Stimulated activated CD8-positive, alpha-beta memory T cell treated with anti-CD3 and anti-CD28 coated beads, Interleukin-4, amount 100 ng/mL, for 1 hour (primary cell): ENCODE results near the gene EGFLAM.

Source experiments
- DNase-seq, 2 donors: peaks; one replicate each; pipeline ENCODE4 v3.0.0-alpha.2; 2020; ENCODE audit warnings: low read depth in 2 of 2, low spot score in 1 of 2

The EGFLAM gene

DNA sequence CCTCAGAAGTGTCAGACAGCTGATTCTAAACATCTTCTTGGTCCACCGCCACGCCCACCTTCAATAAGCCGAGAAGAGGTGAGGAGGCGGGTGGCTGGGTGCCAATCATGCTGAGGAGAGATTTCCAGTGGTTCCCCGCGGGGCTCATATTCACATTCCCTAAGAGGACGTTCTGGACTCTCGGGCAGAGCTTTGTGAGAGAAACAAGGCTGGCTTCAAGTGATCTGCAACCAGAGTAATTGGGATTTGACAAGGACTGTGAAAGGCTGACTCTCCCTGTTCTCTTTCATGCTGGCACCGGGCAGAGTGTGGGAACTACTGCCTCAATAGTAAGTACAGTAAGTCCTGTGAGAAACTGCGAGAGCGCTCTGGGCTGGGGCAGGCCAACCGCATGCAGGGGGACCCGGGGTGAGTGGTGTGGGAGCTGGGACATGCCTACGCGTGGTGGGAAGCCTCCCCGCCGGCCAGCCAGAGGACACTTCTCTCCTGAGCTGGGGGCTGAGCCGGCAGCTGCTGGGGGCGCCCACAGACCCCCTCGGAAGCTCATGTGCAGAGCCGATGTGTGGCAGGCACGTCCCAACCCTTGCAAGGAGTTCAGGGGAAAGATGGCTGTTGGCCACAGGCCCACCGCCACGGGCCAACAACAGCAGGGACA lies 187.1 kb downstream of the EGFLAM start:
- no peak for DNase-seq

DNA sequence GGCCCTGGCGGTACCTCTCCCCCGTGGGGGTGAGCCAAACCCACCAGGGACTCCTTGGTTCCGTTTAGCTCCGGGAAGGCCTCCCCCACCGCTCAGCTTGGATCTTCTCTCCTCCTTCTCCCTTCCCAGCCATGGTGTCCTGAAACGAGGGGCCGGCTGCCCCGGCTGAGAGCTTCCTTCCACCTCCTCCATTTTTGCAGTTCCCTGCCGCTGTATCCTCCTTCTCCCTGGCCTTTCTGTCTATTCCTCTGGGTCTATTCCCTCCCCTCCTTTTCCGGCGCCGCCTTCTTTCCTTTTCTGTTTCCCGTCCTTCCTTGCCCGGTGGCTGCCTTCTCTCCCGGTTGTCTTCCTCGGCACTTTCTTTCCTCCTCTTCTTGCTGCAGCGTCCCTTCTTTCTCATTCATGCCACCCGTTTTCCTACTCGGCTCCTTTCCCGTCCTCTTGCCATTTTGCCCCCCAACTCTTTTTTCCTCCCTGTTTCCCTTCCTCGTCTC lies 187.7 kb downstream of the EGFLAM start:
- DNase-seq, result no peak

DNA sequence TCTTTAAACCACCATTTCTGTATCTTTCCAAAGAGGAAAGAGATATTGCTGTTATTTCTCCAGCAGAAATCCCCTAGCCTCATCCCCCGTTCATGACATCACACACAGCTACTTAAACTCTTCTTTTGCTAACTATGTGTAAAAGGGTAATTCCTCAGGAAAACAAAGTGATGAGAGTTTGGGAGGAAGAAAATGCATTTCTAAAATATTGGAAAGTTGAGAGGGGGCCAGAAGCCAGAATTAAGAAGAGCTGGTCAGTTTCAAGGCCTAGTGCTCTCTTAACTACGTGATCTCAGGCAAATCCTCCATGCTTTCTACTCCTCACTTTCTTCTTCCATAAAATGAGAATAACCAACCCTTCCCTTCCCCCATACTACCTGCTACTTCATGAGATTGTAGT lies 188.7 kb downstream of the EGFLAM start:
- no peak for DNase-seq

DNA sequence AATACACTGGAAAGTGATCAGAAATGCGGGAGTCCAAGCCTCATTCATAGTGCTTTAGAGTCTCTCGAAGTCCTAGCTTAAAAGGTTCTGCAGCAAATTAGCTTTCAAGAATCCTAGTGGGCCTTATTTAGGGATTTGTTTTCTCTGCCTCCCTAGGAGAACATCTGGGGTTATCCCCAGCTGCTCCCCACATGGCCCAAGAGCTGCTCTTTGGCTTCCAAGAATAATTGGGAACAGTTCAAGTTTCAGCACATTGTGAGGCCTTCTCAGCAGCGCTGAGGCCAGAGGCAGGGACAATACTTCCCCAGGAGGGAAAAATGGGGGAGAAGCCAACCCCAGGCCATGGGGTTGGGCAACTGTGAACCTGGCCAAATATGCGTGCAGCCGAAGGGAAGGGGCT lies 189.4 kb downstream of the EGFLAM start:
- no peak for DNase-seq

DNA sequence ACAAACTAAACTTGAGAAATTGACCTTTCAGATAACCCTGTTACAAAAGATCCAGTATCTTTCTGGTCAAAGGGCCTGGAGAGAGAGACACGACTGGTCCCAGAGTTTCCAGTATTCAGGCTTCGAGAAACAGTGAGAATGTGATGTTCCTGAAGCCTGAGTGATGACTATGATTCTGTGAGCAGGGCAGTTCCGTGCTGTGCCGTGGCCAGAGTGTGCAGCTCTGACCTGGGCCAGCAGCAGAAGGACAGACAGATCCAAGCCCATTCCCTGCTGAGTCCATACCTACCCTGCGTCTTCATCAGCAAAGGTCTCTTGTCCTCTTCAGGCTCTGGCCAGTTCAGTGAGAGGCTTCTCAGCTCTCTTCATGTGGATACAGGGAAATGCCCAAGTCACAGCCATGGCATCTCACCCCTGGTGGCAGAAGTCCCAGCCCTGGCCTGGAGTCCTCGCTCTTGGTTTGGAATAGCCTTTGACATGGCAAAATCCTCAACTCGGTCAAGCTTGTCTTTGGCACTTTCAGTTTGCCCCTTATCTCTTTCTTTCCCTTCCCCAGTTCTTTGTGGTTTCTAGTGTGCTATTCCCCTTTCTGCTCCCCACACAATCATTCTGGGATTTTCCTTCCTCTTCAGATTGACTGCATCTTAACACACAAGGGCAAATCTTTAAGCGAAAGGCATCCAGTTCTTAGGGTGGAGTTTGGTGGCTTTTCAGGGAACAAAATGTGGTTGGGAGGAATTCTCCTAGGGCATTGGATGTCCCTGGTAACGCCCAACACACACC lies 190.4 kb downstream of the EGFLAM start:
- no peak for DNase-seq

DNA sequence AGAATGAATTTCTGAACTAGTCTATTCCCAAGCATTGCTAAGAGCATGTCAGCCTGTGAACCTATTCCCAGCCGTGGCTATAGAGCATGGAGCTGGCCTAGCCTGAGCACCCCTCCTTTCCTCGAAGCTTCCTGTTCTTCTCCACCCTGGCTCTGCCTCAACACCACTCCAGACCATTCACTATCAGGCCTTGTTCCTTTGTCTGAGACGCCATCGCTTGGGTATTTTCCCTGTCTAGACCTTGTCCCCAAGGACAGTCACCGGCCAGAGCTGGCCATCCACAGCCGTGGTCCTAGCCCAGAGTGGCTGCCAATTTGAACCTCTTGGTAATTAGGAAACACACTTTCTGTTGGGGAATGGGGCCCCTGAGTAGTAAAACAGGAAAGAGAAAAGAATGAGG lies 192.3 kb downstream of the EGFLAM start:
- no peak for DNase-seq

DNA sequence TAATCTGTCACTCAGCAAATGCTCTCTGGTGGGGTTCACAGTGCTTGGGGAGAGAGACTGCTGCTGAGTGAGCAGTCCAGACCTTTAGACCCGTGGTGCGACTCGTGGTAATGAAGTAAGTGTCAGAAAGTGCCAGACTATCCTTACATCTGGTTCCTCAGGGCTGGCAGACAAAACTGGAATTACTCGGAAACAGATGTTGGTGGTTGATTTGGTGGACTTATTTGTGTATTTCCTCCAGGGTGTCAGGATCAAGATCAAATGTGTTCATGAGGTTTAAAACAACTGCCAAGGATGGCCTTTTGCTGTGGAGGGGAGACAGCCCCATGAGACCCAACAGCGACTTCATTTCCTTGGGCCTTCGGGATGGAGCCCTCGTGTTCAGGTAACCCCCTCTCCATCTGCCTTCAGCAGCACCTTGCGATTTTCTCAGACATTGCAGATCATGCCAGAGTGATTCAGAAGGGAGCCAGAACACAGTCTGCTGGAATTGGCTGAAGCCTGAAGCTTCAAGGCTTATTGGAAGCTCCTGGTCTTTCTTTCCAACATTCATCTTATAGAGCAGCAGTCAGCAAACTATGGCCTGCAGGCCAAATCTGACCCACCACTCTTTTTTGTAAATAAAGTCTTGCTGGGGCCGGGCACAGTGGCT lies 192.8 kb downstream of the EGFLAM start:
- DNase-seq, result no peak

DNA sequence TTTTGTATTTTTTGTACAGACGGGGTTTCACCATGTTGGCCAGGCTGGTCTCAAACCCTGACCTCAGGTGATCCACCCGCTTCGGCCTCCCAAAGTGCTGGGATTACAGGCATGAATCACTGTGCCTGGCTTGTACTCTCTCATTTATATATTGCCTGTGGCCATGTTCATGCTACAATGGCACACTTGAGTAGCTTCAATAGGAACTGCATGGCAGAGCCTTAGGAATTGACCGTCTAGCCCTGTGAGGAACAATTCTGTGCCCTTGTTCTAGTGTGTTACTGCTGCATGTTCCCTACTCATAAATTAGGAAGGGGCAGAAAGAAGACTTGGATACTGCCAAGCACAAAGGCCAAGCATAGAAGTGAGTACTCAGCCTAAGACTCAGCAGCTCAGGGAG lies 193.8 kb downstream of the EGFLAM start:
- no peak for DNase-seq

DNA sequence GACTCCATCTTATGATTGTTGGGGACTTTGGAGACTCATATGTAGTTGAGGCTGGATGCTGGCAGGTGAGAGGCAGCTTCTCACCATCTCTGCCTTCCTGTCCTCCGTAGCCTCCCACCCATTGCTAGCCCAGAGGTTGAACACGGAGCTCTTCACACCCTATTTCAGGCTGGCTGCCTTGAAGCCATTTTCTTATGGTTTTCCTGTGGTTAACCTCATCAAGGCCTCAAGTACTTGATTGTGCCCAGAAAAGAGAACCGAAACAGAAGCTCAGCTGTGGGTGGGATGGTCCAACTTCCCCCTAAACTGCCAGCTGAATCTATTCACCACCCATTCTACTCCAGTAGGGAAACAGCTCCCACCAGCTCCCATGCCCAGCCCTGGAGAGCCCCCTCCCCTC lies 195.1 kb downstream of the EGFLAM start:
- DNase-seq, result peak in 1 of 2 donors; percentile 7

DNA sequence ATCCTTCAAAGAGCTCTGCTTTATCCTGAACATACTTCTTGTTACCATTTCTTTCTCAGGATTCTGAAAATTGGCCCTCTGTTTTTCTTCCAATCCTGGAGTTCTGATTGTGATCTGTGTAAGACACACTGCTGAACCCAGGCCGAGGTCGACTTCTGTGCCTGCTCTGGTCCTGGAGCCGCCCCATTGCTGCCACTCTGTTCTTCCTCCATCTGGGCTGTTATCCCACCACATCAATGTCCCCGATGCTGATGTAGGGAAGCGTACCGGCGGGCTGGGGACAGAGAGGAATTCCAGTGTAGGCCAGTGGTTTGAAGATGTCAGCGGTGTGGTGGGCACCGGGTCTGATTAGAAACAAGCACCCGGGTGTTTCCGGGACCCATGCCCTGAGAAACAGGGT lies 195.6 kb downstream of the EGFLAM start:
- no peak for DNase-seq

DNA sequence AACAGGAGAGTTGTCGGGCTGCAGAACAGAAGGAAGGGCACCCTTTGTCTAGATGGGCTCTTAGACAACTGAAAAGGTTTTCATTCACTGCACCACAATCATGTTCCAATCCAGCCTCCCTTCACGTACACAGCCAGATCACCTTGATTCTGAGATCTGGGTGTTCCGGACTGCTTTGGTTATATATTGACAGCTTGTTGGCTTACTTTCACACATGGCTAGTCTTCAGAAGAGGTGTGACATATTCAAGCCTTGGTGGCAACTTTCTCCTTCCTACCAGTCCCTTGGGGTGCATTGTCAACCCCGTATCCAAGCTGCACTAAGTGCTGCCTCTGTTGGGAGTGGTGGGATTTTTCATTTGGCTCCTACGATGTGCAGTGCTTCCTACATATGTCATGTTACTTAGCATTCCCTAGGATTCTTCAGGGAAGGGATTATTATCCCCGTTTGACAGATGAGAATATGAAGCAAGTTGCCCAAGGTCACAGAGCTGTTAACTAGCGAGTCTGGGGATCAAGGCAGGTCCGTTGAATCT lies 197.5 kb downstream of the EGFLAM start:
- DNase-seq, result no peak

DNA sequence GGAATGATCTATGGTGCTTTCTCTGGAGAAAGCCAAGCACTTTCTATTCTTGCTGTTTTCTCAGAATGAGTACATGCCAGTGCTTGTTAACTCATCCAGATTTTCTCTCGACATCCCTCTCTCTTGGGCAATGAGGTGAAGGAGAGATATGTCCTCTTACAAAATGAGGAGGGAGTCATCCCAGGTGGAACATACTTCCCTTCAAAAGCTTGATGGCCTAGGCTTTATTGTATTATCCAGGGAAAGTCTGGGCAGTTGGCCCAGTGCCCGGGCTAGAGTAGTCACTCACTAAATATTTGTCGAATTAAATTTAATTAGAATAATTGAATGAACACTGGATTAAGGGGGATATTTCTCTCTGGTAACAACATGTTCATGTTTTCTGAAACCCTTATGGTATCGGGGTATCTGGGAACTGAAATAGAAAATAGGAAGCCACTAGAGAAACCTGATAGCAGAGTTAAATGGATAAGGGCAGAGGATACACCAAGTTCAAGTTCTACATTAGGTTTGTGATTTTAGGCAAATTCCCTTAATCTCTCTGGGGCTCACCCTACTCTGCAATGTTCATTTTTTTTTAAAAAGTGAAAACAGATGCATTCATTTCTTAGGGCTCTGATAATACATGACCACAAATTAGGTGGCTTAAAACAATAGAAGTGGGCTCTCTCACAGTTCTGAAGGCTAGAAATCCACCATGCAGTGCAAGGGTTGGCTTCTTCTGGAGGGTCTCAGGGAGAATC lies 198.5 kb downstream of the EGFLAM start:
- DNase-seq, result no peak

DNA sequence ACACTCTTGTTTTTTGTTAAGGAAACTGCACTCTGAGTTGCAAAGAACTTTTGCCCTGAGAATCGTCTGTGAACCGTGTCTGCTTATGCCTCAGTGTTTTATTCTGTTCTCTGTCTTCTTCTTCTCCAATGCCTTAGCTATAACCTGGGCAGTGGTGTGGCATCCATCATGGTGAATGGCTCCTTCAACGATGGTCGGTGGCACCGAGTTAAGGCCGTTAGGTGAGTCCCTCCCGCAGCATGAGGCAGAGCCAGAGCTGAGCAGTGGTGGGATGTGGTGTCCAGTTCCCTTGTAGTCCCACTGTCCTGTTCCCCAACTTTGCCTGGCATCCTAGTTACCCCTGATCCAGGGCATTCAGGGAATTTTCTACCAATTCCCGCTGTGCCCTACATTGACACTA lies 199.8 kb downstream of the EGFLAM start:
- no peak for DNase-seq

DNA sequence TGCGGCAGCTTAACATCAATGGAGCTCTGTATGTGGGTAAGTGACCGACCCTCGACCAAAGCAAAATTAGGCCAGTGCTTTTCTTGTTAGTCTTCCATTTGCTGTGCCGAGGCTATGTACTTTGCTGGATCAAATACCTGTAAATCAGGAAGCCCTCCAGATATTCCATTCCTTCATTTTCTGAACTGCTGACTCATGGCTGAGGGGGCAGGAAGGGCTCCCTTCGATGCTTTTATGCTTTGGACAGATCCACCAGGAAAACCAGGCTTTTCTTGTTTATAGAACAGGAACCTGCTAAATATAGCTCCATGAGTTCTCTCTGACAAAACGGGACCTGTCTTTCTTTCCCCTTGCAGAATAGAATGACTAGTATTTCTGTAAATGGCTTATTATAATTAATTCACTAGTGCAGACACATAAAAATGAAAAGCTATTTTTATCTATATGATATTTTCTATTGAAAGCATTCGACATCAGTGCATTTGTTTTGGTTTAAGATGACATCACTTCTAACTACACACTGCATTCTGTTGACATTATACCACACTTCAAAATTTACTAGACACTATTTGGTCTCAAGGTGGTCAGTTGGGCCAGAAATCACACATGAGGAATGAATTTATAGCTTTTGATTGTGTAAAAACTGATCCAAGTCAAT lies 204.7 kb downstream of the EGFLAM start:
- DNase-seq, result no peak

DNA sequence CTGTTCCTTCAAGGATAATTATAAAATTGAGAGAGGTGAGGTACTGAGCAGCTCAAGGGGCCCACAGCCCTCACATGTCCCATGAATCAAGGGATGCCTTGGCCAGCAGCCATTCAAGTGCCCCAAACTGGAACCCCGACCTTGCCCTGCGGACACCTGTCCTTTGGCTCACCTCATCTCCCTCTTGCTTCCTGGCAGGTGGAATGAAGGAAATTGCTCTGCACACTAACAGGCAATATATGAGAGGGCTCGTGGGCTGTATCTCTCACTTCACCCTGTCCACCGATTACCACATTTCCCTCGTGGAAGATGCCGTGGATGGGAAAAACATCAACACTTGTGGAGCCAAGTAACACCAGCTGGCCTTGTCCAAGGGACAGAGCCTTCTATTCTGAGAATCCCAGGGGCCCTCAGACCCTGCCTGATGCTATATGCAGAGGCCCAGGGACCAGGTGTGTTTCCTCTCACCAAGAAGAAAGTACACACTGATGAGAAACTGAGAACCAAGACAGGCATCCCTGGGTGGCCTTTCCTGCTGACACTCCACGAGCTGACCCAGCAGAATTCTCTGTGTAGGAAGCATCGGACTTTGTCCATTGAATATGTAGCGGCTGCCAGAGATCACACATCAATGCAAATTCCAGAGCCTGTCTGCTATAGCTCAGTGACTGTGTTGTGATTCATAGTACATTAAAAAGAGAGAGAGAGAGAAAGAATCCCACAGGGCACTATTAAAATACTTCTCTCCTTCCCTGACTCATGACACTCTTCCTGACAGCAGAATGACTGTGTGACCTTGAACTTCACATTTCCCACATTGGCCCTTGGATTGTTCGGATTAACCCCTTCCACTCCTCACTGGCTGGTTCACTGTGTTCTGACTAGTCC lies 205.5 kb downstream of the EGFLAM start:
- DNase-seq, result no peak

DNA sequence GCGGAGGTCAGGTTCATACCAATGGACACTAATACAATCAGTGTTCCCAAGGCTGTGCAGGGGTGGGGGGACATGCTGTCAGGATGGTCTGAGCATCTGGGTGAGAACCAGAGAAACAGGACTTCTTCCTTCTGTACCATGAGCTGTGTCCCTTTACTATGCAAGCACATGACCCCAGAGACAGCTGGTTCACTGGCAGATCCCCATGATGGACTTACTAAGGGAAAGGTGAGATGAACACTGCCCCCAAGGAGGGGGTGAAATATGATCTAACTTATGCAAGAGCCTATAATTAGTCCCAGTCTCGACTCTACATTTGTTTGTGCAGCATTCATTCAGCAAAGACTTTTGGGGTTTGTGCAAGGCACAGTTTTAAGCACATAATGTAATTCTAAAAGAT lies 206.7 kb downstream of the EGFLAM start:
- no peak for DNase-seq

DNA sequence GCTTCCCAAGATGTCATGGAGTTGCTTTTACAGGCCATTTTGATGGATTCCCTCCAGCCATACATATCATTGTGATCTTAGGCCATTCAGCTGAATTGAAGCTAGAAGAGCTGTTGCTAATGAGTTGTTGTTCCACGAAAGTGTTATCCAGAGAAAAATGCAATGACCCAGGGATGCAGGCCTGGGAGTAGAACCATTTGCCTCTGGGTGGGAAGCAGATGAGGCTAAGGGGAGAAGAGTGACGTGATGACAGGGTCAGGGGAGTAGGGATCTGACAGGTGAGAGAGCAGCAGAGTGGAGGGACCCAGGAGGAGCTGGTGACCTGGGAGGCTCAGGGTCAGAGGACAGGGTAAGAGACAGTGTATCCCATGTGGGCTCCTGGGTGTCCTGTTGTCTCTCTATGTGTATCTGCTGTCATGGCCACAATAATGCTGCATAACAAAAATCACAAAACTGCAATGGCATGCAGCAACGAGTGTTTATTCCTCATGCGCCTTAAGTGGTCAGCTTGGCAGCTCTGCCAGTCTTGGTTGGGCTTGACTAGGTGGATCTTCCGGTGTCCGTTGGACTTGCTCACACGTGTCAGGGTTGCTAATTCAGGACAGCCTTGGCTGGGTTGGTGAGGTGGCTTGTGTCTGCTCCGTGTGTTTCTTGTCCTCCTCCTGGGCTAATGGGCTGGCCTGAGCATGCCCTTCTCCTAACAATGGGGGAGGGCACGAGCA lies 207.5 kb downstream of the EGFLAM start:
- DNase-seq, result no peak

DNA sequence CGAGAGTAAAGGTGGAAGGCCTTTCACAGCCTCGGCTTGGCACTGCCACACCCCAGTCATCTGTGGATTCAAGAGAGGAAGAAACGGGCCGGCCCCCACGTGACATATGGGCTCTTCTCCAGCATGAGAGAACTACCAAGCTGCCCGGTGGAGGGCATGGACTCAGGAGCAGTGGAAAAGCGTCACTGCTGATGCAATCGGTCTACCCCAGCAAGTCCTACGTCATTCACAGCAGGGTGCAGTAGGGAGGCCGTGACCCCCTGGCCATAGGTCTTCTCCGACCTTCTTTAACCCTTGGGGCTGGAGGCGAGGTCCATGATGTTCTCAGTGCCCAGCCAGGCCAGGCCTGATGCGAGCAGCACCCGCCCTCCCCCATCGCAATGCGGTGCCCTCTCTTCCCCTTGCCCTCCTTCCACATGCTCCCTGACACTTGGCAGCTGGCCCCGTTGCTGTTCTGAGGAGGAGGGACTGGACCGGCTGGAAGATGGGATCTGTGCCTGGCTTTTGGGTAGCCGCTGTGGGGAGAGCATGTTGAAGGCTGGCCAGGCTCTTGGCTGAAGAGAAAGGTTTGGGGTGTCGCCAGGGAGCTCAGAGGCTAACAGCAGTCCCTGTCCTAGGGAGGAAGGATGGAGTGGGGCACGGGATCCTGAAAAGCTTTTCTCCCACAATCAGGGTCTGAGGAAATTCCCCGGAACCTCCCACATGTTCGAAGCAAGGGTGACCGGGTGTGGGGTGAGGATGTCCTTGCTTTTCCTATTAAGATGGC lies 208.2 kb downstream of the EGFLAM start:
- DNase-seq, result no peak
